WERI-Rb-1 (cell line): ENCODE measurements around the gene FAM131A.

ENCODE experiments used
- DNase-seq: peaks from one replicate; pipeline ENCODE4 v3.0.0-alpha.2; 2020
- H3K27ac ChIP-seq: fragments of 250-450 bp; sonication (Bioruptor Pico); 2 replicates; pipeline ENCODE4 v1.5.1; 2020; ENCODE audit warnings: mild to moderate bottlenecking, moderate library complexity
- H3K27me3 ChIP-seq: fragments of 250-450 bp; sonication (Bioruptor Pico); 2 replicates; pipeline ENCODE4 v1.5.1; 2021; ENCODE audit warnings: mild to moderate bottlenecking, low read depth, moderate library complexity; ENCODE audit not compliant: insufficient read depth, severe bottlenecking
- H3K36me3 ChIP-seq: fragments of 250-450 bp; sonication (Bioruptor Pico); 2 replicates; pipeline ENCODE4 v1.5.1; 2020; ENCODE audit warnings: mild to moderate bottlenecking, moderate library complexity
- H3K4me3 ChIP-seq: 2 replicates; pipeline ENCODE4 v1.5.1; 2011; ENCODE audit warnings: low read depth, mild to moderate bottlenecking, control low read depth, low read length
- H3K9me3 ChIP-seq: fragments of 250-450 bp; sonication (Bioruptor Pico); 2 replicates; pipeline ENCODE4 v1.5.1; 2021; ENCODE audit warnings: mild to moderate bottlenecking, moderate library complexity; ENCODE audit not compliant: severe bottlenecking
- CTCF ChIP-seq: IDR thresholded peaks from 2 replicates; pipeline ENCODE4 v1.5.1; 2011; ENCODE audit warnings: low read depth, mild to moderate bottlenecking, control low read depth, inconsistent platforms, low read length

Gene FAM131A

GRCh38 chr3:184320104-184320445 lies 17.3 kb upstream of the FAM131A start:
- H3K36me3 ChIP-seq: peaks cover 91% of the 10 kb centered on the region
- H3K9me3 ChIP-seq: no peaks in the 10 kb centered on the region
- DNase-seq: no peak
- H3K27ac ChIP-seq: no peak overlapping the region
- H3K4me3 ChIP-seq: no peak overlapping the region
- no peak for TF ChIP-seq CTCF
- no peaks in the 10 kb centered on the region for H3K27me3 ChIP-seq

GRCh38 chr3:184321666-184322065 lies 15.7 kb upstream of the FAM131A start:
- peaks cover 98% of the 10 kb centered on the region for H3K36me3 ChIP-seq
- no peaks in the 10 kb centered on the region for H3K27me3 ChIP-seq
- no peaks in the 10 kb centered on the region for H3K9me3 ChIP-seq
- no peak for TF ChIP-seq CTCF
- DNase-seq: no peak
- H3K27ac ChIP-seq: no peak overlapping the region
- no peak overlapping the region for H3K4me3 ChIP-seq

- DNase-seq: no peak
- Histone ChIP-seq H3K9me3 (no peaks in the 10 kb centered on the region), H3K27me3 (no peaks in the 10 kb centered on the region), H3K36me3 (peaks cover 98% of the 10 kb centered on the region), H3K4me3 (no peak overlapping the region), H3K27ac (no peak overlapping the region)
- no peak for TF ChIP-seq CTCF
Measured at GRCh38 chr3:184322731-184323487, 14.5 kb upstream of the FAM131A start.

GRCh38 chr3:184323696-184324095 lies 13.7 kb upstream of the FAM131A start:
- no peak for TF ChIP-seq CTCF
- H3K9me3 ChIP-seq: no peaks in the 10 kb centered on the region
- peaks cover 96% of the 10 kb centered on the region for H3K36me3 ChIP-seq
- no peak for DNase-seq
- H3K27me3 ChIP-seq: no peaks in the 10 kb centered on the region
- H3K27ac ChIP-seq: no peak overlapping the region
- no peak overlapping the region for H3K4me3 ChIP-seq

- no peak for DNase-seq
- Histone ChIP-seq H3K9me3 (no peaks in the 10 kb centered on the region), H3K4me3 (no peak overlapping the region), H3K36me3 (peaks cover 99% of the 10 kb centered on the region), H3K27me3 (no peaks in the 10 kb centered on the region), H3K27ac (no peak overlapping the region)
- no peak for TF ChIP-seq CTCF
Measured at GRCh38 chr3:184325269-184325668, 12.1 kb upstream of the FAM131A start.
